ENCODE measurements around the gene SET. TPM values are rescaled to one million over a fixed set of nuclear protein-coding genes. Genes with fewer than 3 reads are reported as not detected.

Gene SET
- total and polyA plus RNA-seq, 2 donors (not counting 3 experiments of a cell fraction or from before 2014, with no cell fraction given): 61.1 to 483 TPM

Small RNA genes lying within 50 kb of the gene (small RNA-seq; reads per million reads assigned to genes)
- gene RF00017 (ENCODE audit: insufficient read depth, insufficient read length, low read depth, low replicate concordance) (not detected), gene RN7SL560P (ENCODE audit: insufficient read depth, insufficient read length, low read depth, low replicate concordance) (not detected)

Other genes starting within 250 kb of the SET start
- gene ODF2, start 233.2 kb upstream of the SET start, total RNA-seq: 49.5 and 50.5 TPM in 2 replicates
- gene ODF2, start 233.2 kb upstream of the SET start, polyA plus RNA-seq: 12.8 and 16.7 TPM in 2 replicates
- gene GLE1, start 184.5 kb upstream of the SET start, total RNA-seq: 20.5 and 22.6 TPM in 2 replicates
- gene GLE1, start 184.5 kb upstream of the SET start, polyA plus RNA-seq: 12.2 and 13.0 TPM in 2 replicates
- gene SPTAN1, start 136.6 kb upstream of the SET start, total RNA-seq: 478 and 502 TPM in 2 replicates
- 408 and 487 TPM in 2 replicates for gene SPTAN1, start 136.6 kb upstream of the SET start, polyA plus RNA-seq
- gene DYNC2I2, start 32.4 kb upstream of the SET start, total RNA-seq: 68.5 and 73.6 TPM in 2 replicates
- 82.6 and 88.5 TPM in 2 replicates for gene DYNC2I2, start 32.4 kb upstream of the SET start, polyA plus RNA-seq
- 39.3 and 40.4 TPM in 2 replicates for gene PKN3, start 13.3 kb downstream of the SET start, total RNA-seq
- gene PKN3, start 13.3 kb downstream of the SET start, polyA plus RNA-seq: 27.0 and 29.5 TPM in 2 replicates
- 28.8 and 31.1 TPM in 2 replicates for gene ZDHHC12, start 34.9 kb downstream of the SET start, total RNA-seq
- 62.0 and 86.1 TPM in 2 replicates for gene ZDHHC12, start 34.9 kb downstream of the SET start, polyA plus RNA-seq
- gene ZER1, start 82.7 kb downstream of the SET start, total RNA-seq: 23.0 and 24.9 TPM in 2 replicates
- gene ZER1, start 82.7 kb downstream of the SET start, polyA plus RNA-seq: 29.9 and 45.5 TPM in 2 replicates
- gene TBC1D13, start 98.0 kb downstream of the SET start, total RNA-seq: 34.9 and 35.1 TPM in 2 replicates
- 41.9 and 43.9 TPM in 2 replicates for gene TBC1D13, start 98.0 kb downstream of the SET start, polyA plus RNA-seq
- gene ENDOG, start 129.3 kb downstream of the SET start, total RNA-seq: 17.9 and 18.0 TPM in 2 replicates
- 21.1 and 26.4 TPM in 2 replicates for gene ENDOG, start 129.3 kb downstream of the SET start, polyA plus RNA-seq
- gene SPOUT1, start 140.6 kb downstream of the SET start, total RNA-seq: 51.6 and 59.3 TPM in 2 replicates
- gene SPOUT1, start 140.6 kb downstream of the SET start, polyA plus RNA-seq: 50.4 and 51.4 TPM in 2 replicates
- 7.2 and 8.0 TPM in 2 replicates for gene KYAT1, start 192.7 kb downstream of the SET start, total RNA-seq
- 9.6 and 10.3 TPM in 2 replicates for gene KYAT1, start 192.7 kb downstream of the SET start, polyA plus RNA-seq
- 99.6 and 126 TPM in 2 replicates for gene LRRC8A, start 192.9 kb downstream of the SET start, total RNA-seq
- gene LRRC8A, start 192.9 kb downstream of the SET start, polyA plus RNA-seq: 129 and 134 TPM in 2 replicates
- gene PHYHD1, start 231.8 kb downstream of the SET start, total RNA-seq: 0.30 and 1.8 TPM in 2 replicates
- gene PHYHD1, start 231.8 kb downstream of the SET start, polyA plus RNA-seq: 1.1 and 1.8 TPM in 2 replicates